ENCODE measurements around the gene BCL11A.

BCL11A gene

DNA sequence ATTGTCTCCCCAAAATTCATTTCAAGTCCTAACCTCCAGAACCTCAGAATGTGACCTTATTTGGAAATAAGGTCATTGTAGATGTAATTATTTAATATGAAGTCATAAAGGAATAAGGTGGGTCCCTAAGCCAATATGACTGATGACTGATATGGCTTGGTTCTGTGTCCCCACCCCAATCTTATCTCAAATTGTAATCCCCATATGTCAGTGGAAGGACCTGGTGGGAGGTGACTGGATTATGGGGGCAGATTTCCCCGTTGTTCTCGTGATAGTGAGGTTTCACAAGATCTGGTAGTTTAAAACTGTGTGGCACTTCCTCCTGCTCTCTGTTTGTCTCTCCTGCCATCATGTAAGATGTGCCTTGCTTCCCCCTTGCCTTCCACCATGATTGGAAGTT is 43.0 kb upstream of the BCL11A start:
- no peaks in the 10 kb centered on the region for H3K36me3 ChIP-seq

DNA sequence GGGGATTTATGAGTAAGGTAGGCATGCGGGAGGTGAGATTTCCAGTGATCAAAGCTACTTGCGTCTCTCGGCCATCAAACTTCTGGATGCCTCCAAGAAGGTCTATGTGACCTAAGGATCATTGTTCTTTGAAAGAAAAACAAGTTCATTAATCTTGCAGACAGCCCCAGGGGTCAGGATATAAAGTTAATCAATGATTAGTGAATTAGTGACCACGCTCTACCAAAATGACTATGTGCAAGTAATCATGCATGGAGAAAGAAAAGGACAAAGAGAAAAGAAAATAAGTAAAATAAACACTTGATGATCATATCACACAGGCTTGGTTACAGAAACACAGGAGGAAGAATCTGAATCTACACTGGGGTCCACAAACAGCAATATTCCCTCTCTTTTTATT is 42.5 kb upstream of the BCL11A start:
- DNase-seq, result no peak
- Histone ChIP-seq H3K4me3 (ENCODE audit: low read depth, low read length) (no peak overlapping the region), H3K27me3 (ENCODE audit: insufficient read depth, low read depth, severe bottlenecking) (no peaks in the 10 kb centered on the region), H3K9me3 (ENCODE audit: severe bottlenecking) (peaks cover 7% of the 10 kb centered on the region), H3K27ac (no peak overlapping the region), H3K36me3 (no peaks in the 10 kb centered on the region)
- TF ChIP-seq, protein P1, sequence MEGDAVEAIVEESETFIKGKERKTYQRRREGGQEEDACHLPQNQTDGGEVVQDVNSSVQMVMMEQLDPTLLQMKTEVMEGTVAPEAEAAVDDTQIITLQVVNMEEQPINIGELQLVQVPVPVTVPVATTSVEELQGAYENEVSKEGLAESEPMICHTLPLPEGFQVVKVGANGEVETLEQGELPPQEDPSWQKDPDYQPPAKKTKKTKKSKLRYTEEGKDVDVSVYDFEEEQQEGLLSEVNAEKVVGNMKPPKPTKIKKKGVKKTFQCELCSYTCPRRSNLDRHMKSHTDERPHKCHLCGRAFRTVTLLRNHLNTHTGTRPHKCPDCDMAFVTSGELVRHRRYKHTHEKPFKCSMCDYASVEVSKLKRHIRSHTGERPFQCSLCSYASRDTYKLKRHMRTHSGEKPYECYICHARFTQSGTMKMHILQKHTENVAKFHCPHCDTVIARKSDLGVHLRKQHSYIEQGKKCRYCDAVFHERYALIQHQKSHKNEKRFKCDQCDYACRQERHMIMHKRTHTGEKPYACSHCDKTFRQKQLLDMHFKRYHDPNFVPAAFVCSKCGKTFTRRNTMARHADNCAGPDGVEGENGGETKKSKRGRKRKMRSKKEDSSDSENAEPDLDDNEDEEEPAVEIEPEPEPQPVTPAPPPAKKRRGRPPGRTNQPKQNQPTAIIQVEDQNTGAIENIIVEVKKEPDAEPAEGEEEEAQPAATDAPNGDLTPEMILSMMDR (IDR thresholded peaks at IDR 0.05; ENCODE audit: low read depth, low read length), result no peak

More for the DNA sequence above, 43.0 kb upstream of the BCL11A start:
- TF ChIP-seq, protein P1 (IDR thresholded peaks at IDR 0.05; ENCODE audit: low read depth, low read length), result no peak
- Histone ChIP-seq H3K27me3 (ENCODE audit: insufficient read depth, low read depth, severe bottlenecking) (no peaks in the 10 kb centered on the region), H3K9me3 (ENCODE audit: severe bottlenecking) (peaks cover 6% of the 10 kb centered on the region), H3K27ac (no peak overlapping the region), H3K4me3 (ENCODE audit: low read depth, low read length) (no peak overlapping the region)
- DNase-seq, result no peak

DNA sequence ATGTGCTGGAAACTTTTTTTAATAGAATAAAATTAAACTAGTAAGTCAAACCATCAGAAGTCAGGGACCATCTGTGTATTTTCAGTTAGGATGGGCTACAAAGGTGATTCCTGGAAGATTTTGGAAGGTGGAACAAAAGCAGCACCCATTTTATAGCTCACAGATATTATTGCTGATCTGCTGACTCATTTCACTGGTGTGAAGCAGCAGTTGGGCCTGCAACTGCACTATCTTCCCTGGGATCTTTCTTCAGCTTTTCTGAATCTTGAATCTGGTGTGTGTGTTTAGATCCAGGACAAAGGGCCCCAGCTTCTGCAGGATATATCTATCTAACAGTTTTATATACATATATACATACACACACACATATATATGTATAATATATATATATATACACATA is 35.6 kb upstream of the BCL11A start:
- H3K27me3 ChIP-seq (ENCODE audit: insufficient read depth, low read depth, severe bottlenecking), result no peaks in the 10 kb centered on the region
- no peak for DNase-seq
- H3K27ac ChIP-seq, result no peak overlapping the region
- peaks cover 3% of the 10 kb centered on the region for H3K9me3 ChIP-seq (ENCODE audit: severe bottlenecking)
- no peaks in the 10 kb centered on the region for H3K36me3 ChIP-seq
- TF ChIP-seq, protein P1 (IDR thresholded peaks at IDR 0.05; ENCODE audit: low read depth, low read length), result no peak
- no peak overlapping the region for H3K4me3 ChIP-seq (ENCODE audit: low read depth, low read length)

DNA sequence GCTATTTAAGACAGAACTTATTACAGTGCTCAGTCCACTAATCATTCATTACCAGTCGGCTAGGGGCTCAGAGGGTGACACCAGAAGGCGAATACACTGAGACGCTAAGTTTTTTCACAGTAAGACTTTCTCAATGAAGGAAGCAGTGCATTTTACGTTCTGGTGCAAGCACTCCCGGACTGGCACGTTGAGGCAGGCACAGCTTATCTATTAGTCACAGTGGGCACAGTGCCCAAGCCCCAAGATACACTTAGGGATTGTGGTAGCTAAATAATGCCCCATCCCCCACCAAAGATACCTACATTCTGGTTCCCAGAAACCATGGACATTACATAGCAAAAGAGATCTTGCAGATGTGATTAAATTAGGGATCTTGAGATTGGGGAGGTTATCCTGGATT is 32.6 kb upstream of the BCL11A start:
- no peak for DNase-seq
- Histone ChIP-seq H3K36me3 (no peaks in the 10 kb centered on the region), H3K4me3 (ENCODE audit: low read depth, low read length) (no peak overlapping the region), H3K27ac (no peak overlapping the region), H3K27me3 (ENCODE audit: insufficient read depth, low read depth, severe bottlenecking) (no peaks in the 10 kb centered on the region), H3K9me3 (ENCODE audit: severe bottlenecking) (peaks cover 1% of the 10 kb centered on the region)
- TF ChIP-seq, protein P1 (IDR thresholded peaks at IDR 0.05; ENCODE audit: low read depth, low read length), result no peak

GRCh38 chr2:60585276-60585675 is 31.8 kb upstream of the BCL11A start:
- no peak for DNase-seq

GRCh38 chr2:60583604-60584003 is 30.1 kb upstream of the BCL11A start:
- H3K27me3 ChIP-seq (ENCODE audit: insufficient read depth, low read depth, severe bottlenecking), result no peaks in the 10 kb centered on the region
- no peak overlapping the region for H3K4me3 ChIP-seq (ENCODE audit: low read depth, low read length)
- H3K9me3 ChIP-seq (ENCODE audit: severe bottlenecking), result peaks cover 2% of the 10 kb centered on the region
- TF ChIP-seq, protein P1 (IDR thresholded peaks at IDR 0.05; ENCODE audit: low read depth, low read length), result no peak
- no peak for DNase-seq
- H3K27ac ChIP-seq, result no peak overlapping the region
- H3K36me3 ChIP-seq, result no peaks in the 10 kb centered on the region

More at GRCh38 chr2:60585276-60585675, 31.8 kb upstream of the BCL11A start:
- no peak overlapping the region for H3K4me3 ChIP-seq (ENCODE audit: low read depth, low read length)
- peaks cover 2% of the 10 kb centered on the region for H3K9me3 ChIP-seq (ENCODE audit: severe bottlenecking)
- no peaks in the 10 kb centered on the region for H3K27me3 ChIP-seq (ENCODE audit: insufficient read depth, low read depth, severe bottlenecking)
- no peak overlapping the region for H3K27ac ChIP-seq
- H3K36me3 ChIP-seq, result no peaks in the 10 kb centered on the region
- TF ChIP-seq, protein P1 (IDR thresholded peaks at IDR 0.05; ENCODE audit: low read depth, low read length), result no peak

Measured in WERI-Rb-1 (cell line).